HepG2 (cell line): Measurements from ENCODE around the gene DNAJC2. TPM values are rescaled to one million over a fixed set of nuclear protein-coding genes. Genes with fewer than 3 reads are reported as not detected.

ENCODE experiments used
- CC2D1A ChIP-seq: sonication (generic); formaldehyde crosslinking; IDR thresholded peaks from 2 replicates; pipeline ENCODE4 v1.8.1; 2023; ENCODE audit warnings: mild to moderate bottlenecking, missing genetic modification reagents
- EED ChIP-seq: sonication (generic); formaldehyde crosslinking; IDR thresholded peaks from 2 replicates; pipeline ENCODE4 v1.5.0; 2020; ENCODE audit warnings: mild to moderate bottlenecking, missing genetic modification reagents
- FOXA1 ChIP-seq, 2 experiments: fragments of 450-650 bp in 1 of 2; sonication (generic) in 1 of 2; formaldehyde crosslinking in 1 of 2; IDR thresholded peaks; 2 replicates each; pipeline versions ENCODE4 v1.4.0 to v1.6.1; 2016 to 2020; ENCODE audit warnings: missing genetic modification reagents in 1 of 2
- HMG20A ChIP-seq: IDR thresholded peaks from 2 replicates; pipeline ENCODE4 v1.6.1; 2016; ENCODE audit warnings: borderline replicate concordance
- HNRNPLL ChIP-seq: fragments of 200-400 bp; formaldehyde crosslinking; IDR thresholded peaks from 2 replicates; pipeline ENCODE4 v1.6.1; 2017; ENCODE audit warnings: mild to moderate bottlenecking, low read depth, low read length; ENCODE audit not compliant: poor library complexity, severe bottlenecking
- ISL2 ChIP-seq: sonication (generic); formaldehyde crosslinking; IDR thresholded peaks from 2 replicates; pipeline ENCODE4 v1.5.0; 2020; ENCODE audit warnings: missing genetic modification reagents
- NFRKB ChIP-seq: fragments of 450-650 bp; IDR thresholded peaks from 2 replicates; pipeline ENCODE4 v1.6.1; 2017
- NFYC ChIP-seq: IDR thresholded peaks from 2 replicates; pipeline ENCODE4 v1.6.1; 2016; ENCODE audit warnings: missing genetic modification reagents, missing compliant biosample characterization
- ONECUT2 ChIP-seq: sonication (generic); formaldehyde crosslinking; IDR thresholded peaks from 2 replicates; pipeline ENCODE4 v1.4.0; 2020; ENCODE audit warnings: missing genetic modification reagents
- REXO4 ChIP-seq: sonication (generic); formaldehyde crosslinking; IDR thresholded peaks from 2 replicates; pipeline ENCODE4 v1.8.0; 2022; ENCODE audit warnings: missing genetic modification reagents, mild to moderate bottlenecking, borderline replicate concordance
- RFX3 ChIP-seq: IDR thresholded peaks from 2 replicates; pipeline ENCODE4 v1.6.1; 2016; ENCODE audit warnings: missing biosample characterization, missing genetic modification reagents
- SYNCRIP ChIP-seq: fragments of 200-400 bp; formaldehyde crosslinking; IDR thresholded peaks from 2 replicates; pipeline ENCODE4 v1.6.1; 2018; ENCODE audit warnings: mild to moderate bottlenecking, low read depth, low read length; ENCODE audit not compliant: insufficient read depth
- TEAD3 ChIP-seq: optimal IDR thresholded peaks from 2 replicates; pipeline ENCODE3; 2016; ENCODE audit warnings: borderline replicate concordance
- TMF1 ChIP-seq: sonication (generic); formaldehyde crosslinking; IDR thresholded peaks from 2 replicates; pipeline ENCODE4 v1.8.1; 2022; ENCODE audit warnings: low read depth, missing genetic modification reagents
- ZNF557 ChIP-seq: sonication (generic); formaldehyde crosslinking; IDR thresholded peaks from 2 replicates; pipeline ENCODE4 v1.4.0; 2020; ENCODE audit warnings: missing genetic modification reagents
- ZNF788 ChIP-seq: sonication (generic); formaldehyde crosslinking; IDR thresholded peaks from 2 replicates; pipeline ENCODE4 v1.5.0; 2020; ENCODE audit warnings: mild to moderate bottlenecking, missing genetic modification reagents, borderline replicate concordance
- polyA plus RNA-seq, 8 experiments: library from polyadenylated mRNA; depleted of rRNA in 3 of 8; stranded (reverse) in 7 of 8; unstranded in 1 of 8; fragments of >200 nt; fragmentation: Illumina TruSeq in 4 of 8; extraction: Trizol in 4 of 8; gene quantifications; 2 replicates each; pipeline versions ENCODE4 v1.2.1 to v1.2.3, GENCODE V29; 2011 to 2016; ENCODE audit warnings: low read depth in 4 of 8, missing spikeins in 1 of 8, mixed read lengths in 1 of 8; ENCODE audit not compliant: insufficient read depth in 1 of 8
- total RNA-seq, 5 experiments: library from RNA; depleted of rRNA; stranded (reverse); fragments of >200 nt; fragmentation: Illumina TruSeq; extraction: Trizol; gene quantifications; 2 replicates each; pipeline ENCODE4 v1.2.3, GENCODE V29; 2016; ENCODE audit warnings: low read depth in 1 of 5
- TF ChIP-seq, protein P1 (sequence below): sonication (generic); formaldehyde crosslinking; IDR thresholded peaks from 2 replicates; pipeline ENCODE4; 2020; ENCODE audit warnings: missing genetic modification reagents, mild to moderate bottlenecking, borderline replicate concordance
- TF ChIP-seq, protein P2 (sequence below): IDR thresholded peaks from 2 replicates; pipeline ENCODE4 v1.4.0; 2020; ENCODE audit warnings: mild to moderate bottlenecking, missing genetic modification reagents

DNAJC2 gene
- total and polyA plus RNA-seq, 2 of the 13 experiments (the other 11 are each of a cell fraction or from before 2014, with no cell fraction given) = 19.6 to 42.0 TPM

DNA sequence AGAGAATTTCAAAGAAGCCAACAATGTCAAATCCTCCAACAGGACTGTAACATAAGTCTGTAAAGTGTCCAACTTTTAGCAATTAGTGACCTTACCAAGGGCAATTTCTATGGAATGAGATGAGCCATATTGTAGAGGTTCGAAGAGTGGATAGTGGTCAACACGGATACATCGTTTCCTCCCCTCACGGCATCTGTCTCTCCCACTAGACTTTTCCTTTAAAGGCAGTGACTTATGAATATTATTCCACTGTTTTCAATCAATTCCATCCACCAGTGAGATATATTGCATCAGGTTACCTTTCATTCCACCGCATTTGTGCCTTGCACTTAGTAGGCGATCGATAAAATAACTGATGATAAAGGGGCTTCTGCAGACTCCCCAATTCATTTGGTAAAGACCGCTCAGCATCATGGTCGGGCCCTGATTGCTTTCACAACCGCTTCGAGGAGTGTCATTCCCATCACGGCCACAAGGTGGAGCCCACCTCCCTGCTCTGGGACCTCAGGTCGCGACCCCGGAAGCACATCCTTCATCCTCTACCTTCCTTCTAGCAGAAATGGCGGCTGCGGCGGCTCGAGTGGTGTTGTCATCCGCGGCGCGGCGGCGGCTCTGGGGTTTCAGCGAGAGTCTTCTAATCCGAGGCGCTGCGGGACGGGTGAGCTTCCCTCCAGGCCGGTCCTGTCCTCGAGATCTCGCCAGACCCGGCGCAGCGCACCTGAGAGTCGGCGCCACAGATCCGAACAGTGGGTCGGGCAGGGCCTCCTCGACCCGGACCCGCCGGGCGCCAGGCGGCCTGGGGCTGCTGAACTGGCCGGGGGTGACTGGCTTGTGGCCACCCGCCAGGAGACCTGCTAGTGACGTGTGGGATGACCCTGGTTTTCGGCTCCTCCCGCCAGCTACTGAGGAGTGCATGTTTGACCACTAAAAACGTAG lies 47.4 kb downstream of the DNAJC2 start, which contains the start of gene PMPCB (continued):
- TF ChIP-seq, protein P1, sequence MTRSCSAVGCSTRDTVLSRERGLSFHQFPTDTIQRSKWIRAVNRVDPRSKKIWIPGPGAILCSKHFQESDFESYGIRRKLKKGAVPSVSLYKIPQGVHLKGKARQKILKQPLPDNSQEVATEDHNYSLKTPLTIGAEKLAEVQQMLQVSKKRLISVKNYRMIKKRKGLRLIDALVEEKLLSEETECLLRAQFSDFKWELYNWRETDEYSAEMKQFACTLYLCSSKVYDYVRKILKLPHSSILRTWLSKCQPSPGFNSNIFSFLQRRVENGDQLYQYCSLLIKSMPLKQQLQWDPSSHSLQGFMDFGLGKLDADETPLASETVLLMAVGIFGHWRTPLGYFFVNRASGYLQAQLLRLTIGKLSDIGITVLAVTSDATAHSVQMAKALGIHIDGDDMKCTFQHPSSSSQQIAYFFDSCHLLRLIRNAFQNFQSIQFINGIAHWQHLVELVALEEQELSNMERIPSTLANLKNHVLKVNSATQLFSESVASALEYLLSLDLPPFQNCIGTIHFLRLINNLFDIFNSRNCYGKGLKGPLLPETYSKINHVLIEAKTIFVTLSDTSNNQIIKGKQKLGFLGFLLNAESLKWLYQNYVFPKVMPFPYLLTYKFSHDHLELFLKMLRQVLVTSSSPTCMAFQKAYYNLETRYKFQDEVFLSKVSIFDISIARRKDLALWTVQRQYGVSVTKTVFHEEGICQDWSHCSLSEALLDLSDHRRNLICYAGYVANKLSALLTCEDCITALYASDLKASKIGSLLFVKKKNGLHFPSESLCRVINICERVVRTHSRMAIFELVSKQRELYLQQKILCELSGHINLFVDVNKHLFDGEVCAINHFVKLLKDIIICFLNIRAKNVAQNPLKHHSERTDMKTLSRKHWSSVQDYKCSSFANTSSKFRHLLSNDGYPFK (CRISPR knock-in tag) = peak; percentile 94
- TF ChIP-seq ZNF788 (CRISPR knock-in tag) (peak; percentile 90; the same call in 1 of the 2 replicates), HNRNPLL (peak; percentile 24), FOXA1 (IDR thresholded peaks at IDR 0.05) (no peak), FOXA1 (CRISPR knock-in tag; IDR thresholded peaks at IDR 0.05) (no peak), TMF1 (CRISPR knock-in tag) (peak; percentile 70; the same call in 1 of the 2 replicates), ZNF557 (0 out of 2 replicates have a peak, but pooled peaks have one; percentile 47), EED (CRISPR knock-in tag) (peak; percentile 77; the same call in 1 of the 2 replicates), CC2D1A (CRISPR knock-in tag) (peak; percentile 82; the same call in 1 of the 2 replicates), ISL2 (peak; percentile 77), SYNCRIP (no peak), RFX3 (CRISPR knock-in tag) (no peak), ONECUT2 (CRISPR knock-in tag) (0 out of 2 replicates have a peak, but pooled peaks have one; percentile 9), NFYC (peak; percentile 29; the same call in 1 of the 2 replicates), HMG20A (CRISPR knock-in tag) (0 out of 2 replicates have a peak, but pooled peaks have one; percentile 43), NFRKB (peak; percentile 64; the same call in 1 of the 2 replicates), REXO4 (CRISPR knock-in tag) (no peak), TEAD3 (CRISPR knock-in tag) (peak; percentile 70)
- TF ChIP-seq, protein P2, sequence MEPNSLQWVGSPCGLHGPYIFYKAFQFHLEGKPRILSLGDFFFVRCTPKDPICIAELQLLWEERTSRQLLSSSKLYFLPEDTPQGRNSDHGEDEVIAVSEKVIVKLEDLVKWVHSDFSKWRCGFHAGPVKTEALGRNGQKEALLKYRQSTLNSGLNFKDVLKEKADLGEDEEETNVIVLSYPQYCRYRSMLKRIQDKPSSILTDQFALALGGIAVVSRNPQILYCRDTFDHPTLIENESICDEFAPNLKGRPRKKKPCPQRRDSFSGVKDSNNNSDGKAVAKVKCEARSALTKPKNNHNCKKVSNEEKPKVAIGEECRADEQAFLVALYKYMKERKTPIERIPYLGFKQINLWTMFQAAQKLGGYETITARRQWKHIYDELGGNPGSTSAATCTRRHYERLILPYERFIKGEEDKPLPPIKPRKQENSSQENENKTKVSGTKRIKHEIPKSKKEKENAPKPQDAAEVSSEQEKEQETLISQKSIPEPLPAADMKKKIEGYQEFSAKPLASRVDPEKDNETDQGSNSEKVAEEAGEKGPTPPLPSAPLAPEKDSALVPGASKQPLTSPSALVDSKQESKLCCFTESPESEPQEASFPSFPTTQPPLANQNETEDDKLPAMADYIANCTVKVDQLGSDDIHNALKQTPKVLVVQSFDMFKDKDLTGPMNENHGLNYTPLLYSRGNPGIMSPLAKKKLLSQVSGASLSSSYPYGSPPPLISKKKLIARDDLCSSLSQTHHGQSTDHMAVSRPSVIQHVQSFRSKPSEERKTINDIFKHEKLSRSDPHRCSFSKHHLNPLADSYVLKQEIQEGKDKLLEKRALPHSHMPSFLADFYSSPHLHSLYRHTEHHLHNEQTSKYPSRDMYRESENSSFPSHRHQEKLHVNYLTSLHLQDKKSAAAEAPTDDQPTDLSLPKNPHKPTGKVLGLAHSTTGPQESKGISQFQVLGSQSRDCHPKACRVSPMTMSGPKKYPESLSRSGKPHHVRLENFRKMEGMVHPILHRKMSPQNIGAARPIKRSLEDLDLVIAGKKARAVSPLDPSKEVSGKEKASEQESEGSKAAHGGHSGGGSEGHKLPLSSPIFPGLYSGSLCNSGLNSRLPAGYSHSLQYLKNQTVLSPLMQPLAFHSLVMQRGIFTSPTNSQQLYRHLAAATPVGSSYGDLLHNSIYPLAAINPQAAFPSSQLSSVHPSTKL = peak; percentile 62
